GM12878 (cell line): Measurements from ENCODE around the gene TRRAP.

Experiments
- POLR2A ChIP-seq: IDR thresholded peaks from 2 replicates; pipeline ENCODE4 v1.6.1; 2011; ENCODE audit warnings: low read depth, mild to moderate bottlenecking, low read length
- TAF1 ChIP-seq: IDR thresholded peaks from 2 replicates; pipeline ENCODE4 v1.6.1; 2011; ENCODE audit warnings: mild to moderate bottlenecking, low read depth, low read length, borderline replicate concordance

DNA sequence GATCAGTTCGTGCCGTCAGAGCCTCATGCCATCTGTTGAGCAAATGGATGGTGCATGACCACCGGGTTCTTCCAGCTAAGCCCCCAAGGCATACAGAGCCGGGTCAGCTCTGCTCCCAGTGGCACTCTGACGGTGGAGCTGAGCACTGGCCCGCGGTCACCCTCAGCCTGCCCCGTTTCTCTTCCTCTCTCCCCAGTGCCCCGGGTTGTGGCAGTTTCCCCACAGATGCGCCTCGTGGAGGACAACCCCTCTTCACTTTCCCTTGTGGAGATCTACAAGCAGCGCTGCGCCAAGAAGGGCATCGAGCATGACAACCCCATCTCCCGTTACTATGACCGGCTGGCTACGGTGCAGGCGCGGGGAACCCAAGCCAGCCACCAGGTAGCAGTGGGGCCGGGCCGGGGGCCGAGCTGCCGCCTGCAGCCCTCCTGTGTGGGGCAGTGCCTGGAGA lies 129.9 kb downstream of the TRRAP start:
- no peak for TF ChIP-seq POLR2A
- TF ChIP-seq TAF1 = no peak
